ENCODE results near the gene C19orf18. TPM values are rescaled to one million over a fixed set of nuclear protein-coding genes. Genes with fewer than 3 reads are reported as not detected.
A peak's percentile ranks its signal among the peaks of the same experiment; 100 is the strongest.

The C19orf18 gene
- 1 to 10 TPM; 1.7 to 4.3 (median 2.2) TPM for total RNA-seq
- 10 to 100 TPM in 1 of 2 donors, under 1 TPM in 1; 0.54 to 20.7 TPM for polyA plus RNA-seq
- long read RNA-seq, donor 1, partial matches to known transcripts, result 3 of 5 reads
- long read RNA-seq, donor 1, other reads (novel, unspliced or antisense), result 2 of 5 reads
- long read RNA-seq, donor 2, result 0 reads
- long read RNA-seq, donor 3, result 0 reads

DNA sequence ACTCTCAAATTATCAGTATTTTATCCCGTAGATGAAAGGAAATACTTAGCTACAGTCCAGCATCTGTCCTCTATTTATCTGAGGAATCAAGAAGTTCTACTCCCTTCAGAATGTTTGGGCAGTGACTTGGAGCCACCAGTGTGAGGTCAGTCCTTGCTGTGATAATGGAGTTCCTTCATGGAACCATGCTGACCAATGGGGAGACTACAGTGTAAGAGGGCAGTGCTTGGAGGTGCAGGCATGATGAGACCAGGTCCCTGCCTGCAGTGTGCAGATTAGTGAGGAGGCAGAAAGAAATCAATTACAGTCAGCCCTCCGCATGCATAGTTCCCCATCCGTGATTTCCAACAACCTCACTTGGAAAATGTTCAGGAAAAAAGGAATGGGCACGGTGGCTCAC lies at the start of gene C19orf18:
Gene C19orf18 (minus strand): TSS at position 101 of the 400 bp plus-strand sequence. CDS start 102 bp downstream, outside the sequence.
- H3K27ac ChIP-seq, result no peak within 1 kb of the TSS
- H3K9me3 ChIP-seq, result peaks cover 19 to 100% (median 96%) of the 10 kb centered on the region in 11 donors
- intact Hi-C loops (cut with DNase I), result loop anchor here in 1 of 10 donors (10.0 kb wide), 1 partner anchor 1540 kb away; no protein-coding TSS in a partner anchor
- ATAC-seq, result no peak
- DNase-seq, result no peak
- H3K27me3 ChIP-seq, result no peaks in the 10 kb centered on the region
- WGBS, 2 donors, result 93 to 95% methylated on average over 4 of the region's 4 CpGs
- H3K36me3 ChIP-seq, result peaks cover 14 to 100% (median 40%) of the 10 kb centered on the region in 9 donors
- H3K4me1 ChIP-seq, result no peaks in the 10 kb centered on the region
- no peak within 1 kb of the TSS for H3K4me3 ChIP-seq
- TF ChIP-seq, protein P1, sequence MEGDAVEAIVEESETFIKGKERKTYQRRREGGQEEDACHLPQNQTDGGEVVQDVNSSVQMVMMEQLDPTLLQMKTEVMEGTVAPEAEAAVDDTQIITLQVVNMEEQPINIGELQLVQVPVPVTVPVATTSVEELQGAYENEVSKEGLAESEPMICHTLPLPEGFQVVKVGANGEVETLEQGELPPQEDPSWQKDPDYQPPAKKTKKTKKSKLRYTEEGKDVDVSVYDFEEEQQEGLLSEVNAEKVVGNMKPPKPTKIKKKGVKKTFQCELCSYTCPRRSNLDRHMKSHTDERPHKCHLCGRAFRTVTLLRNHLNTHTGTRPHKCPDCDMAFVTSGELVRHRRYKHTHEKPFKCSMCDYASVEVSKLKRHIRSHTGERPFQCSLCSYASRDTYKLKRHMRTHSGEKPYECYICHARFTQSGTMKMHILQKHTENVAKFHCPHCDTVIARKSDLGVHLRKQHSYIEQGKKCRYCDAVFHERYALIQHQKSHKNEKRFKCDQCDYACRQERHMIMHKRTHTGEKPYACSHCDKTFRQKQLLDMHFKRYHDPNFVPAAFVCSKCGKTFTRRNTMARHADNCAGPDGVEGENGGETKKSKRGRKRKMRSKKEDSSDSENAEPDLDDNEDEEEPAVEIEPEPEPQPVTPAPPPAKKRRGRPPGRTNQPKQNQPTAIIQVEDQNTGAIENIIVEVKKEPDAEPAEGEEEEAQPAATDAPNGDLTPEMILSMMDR (IDR thresholded peaks at IDR 0.05), result no peak

DNA sequence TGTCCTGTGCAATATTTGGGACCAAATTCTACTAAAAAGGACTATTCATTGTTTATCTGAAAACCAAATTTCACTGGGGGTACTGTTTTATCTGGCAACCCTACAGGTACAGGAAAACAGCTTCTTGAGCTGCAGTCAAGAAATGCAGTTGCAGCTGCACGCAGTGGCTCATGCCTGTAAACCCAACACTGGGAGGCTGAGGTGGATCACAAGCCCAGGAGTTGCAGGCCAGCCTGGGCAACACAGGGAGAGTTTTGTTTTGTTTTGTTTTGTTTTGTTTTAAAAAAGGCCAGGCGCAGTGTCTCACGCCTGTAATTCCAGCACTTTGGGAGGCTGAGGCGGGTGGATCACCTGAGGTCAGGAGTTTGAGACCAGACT lies 47.9 kb upstream of the C19orf18 start:
- Histone ChIP-seq H3K27me3 (peaks cover 0 to 8% (median 0%) of the 10 kb centered on the region in 7 donors), H3K4me1 (no peaks in the 10 kb centered on the region), H3K4me3 (no peak overlapping the region), H3K36me3 (no peaks in the 10 kb centered on the region), H3K9me3 (peaks cover 0 to 30% (median 0%) of the 10 kb centered on the region in 11 donors), H3K27ac (no peak overlapping the region)
- DNase-seq (no peak), ATAC-seq (no peak)
- WGBS, 2 donors, result 68 to 69% methylated on average over 4 of the region's 4 CpGs
- TF ChIP-seq, protein P1 (IDR thresholded peaks at IDR 0.05), result peak in 2 of 9 donors; percentile 4 to 26
- intact Hi-C loops (cut with DNase I), result loop anchor here (1.0 to 5.0 kb wide), 6 partner anchors 77 to 135 kb away; partner anchors contain the start of genes ZNF329 (in 1 of the 10) and ZSCAN18 (in 1 of the 10)

DNA sequence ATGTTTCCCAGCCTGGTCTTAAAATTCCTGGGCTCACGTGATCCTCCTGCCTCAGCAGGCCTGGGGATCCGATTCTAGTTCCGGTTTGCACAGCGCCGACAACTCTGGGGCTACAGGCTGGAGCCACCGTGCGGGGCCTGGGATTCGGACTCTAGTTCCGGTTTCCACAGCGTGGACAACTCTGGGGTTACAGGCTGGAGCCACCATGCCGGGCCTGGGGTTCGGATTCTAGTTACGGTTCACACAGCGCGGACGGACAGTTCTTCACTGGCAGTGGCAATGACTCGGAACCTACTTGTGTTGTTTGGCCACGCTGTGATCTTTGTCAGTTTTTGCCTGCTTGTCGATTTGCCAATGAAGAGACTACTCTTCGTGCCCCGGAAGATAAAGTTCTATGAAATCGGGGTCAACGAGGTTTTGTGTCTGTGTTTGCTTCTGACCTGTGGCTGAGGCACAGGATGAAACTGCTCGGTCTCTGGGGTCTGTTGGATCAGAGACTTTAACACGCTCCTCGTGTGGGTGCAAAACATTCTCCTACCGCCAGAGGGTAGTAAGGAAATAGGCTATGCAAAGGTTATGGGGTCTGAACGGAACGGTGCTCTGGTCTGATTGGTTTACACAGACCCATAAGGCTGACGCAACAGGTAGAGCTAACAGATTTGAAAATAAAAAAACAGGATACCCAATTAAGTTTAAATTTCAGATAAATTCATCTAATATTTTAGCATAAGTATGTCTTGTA lies 47.4 kb upstream of the C19orf18 start:
- peaks cover 0 to 8% (median 0%) of the 10 kb centered on the region in 7 donors for H3K27me3 ChIP-seq
- H3K36me3 ChIP-seq, result no peaks in the 10 kb centered on the region
- TF ChIP-seq, protein P1 (IDR thresholded peaks at IDR 0.05), result peak; percentile 64 to 91 (median 80)
- peak; percentile 87 to 96 (median 95) for ATAC-seq
- WGBS, 2 donors, result 49 to 51% methylated on average over 30 of the region's 30 CpGs
- H3K9me3 ChIP-seq, result peaks cover 0 to 25% (median 0%) of the 10 kb centered on the region in 11 donors
- H3K4me1 ChIP-seq, result no peaks in the 10 kb centered on the region
- intact Hi-C loops (cut with DNase I), result loop anchor here (1.0 to 5.0 kb wide), 6 partner anchors 77 to 136 kb away; partner anchors contain the start of genes ZNF329 (in 1 of the 10) and ZSCAN18 (in 1 of the 10)
- DNase-seq, result peak in 1 of 2 donors; percentile 81
- no peak overlapping the region for H3K4me3 ChIP-seq
- H3K27ac ChIP-seq, result no peak overlapping the region

DNA sequence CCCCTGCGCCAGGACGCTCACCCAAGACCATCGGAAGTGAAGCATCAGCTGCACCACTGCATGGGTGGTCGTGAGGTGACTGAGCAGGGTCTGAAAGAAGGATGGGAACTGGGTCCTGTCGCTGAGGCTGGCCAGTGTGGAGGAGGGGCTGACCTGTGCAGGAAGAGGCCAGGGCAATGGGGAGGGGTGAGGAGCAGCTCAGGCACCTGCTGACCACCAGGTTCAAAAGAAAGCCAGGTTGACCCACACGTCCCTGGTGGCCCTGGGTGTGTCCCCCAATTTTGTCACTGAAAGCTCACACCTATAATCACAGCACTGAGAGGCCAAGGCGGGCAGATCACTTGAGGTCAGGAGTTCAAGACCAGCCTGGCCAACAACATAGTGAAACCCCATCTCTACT lies 45.8 kb upstream of the C19orf18 start:
- TF ChIP-seq, protein P1 (IDR thresholded peaks at IDR 0.05), result no peak
- no peaks in the 10 kb centered on the region for H3K36me3 ChIP-seq
- H3K4me3 ChIP-seq, result no peak overlapping the region
- peaks cover 0 to 8% (median 0%) of the 10 kb centered on the region in 7 donors for H3K27me3 ChIP-seq
- no peaks in the 10 kb centered on the region for H3K4me1 ChIP-seq
- DNase-seq (no peak), ATAC-seq (no peak)
- intact Hi-C loops (cut with DNase I), result loop anchor here in 2 of 10 donors (5.0 kb wide), 1 partner anchor 137 kb away; no protein-coding TSS in a partner anchor
- WGBS, 2 donors, result 75 to 77% methylated on average over 7 of the region's 7 CpGs
- H3K27ac ChIP-seq, result no peak overlapping the region
- H3K9me3 ChIP-seq, result peaks cover 0 to 17% (median 0%) of the 10 kb centered on the region in 11 donors

Data from heart right ventricle (tissue), 16 donors.